ENCODE data around the gene ENTREP1.

Gene ENTREP1
- 0 to 0.20 (median 0) reads per million in 9 experiments for total RNA-seq

GRCh38 chr9:69324549-69325401 is at the start of gene ENTREP1:
Gene ENTREP1 (plus strand): TSS chr9:69325215. CDS start chr9:69325310, 95 bp downstream.
- Mint-ChIP-seq H3K4me1 (ENCODE audit: low read depth in 2 of 2) (peaks cover 0 to 3% of the 10 kb centered on the region in 2 donors), H3K9me3 (no peaks in the 10 kb centered on the region), H3K36me3 (ENCODE audit: insufficient read depth) (no peaks in the 10 kb centered on the region), H3K27me3 (peaks cover 44 to 60% of the 10 kb centered on the region in 2 donors), H3K4me3 (no peak within 1 kb of the TSS), H3K27ac (no peak within 1 kb of the TSS)
- DNase-seq: no peak
- no peak for ATAC-seq (replicated peaks)

GRCh38 chr9:69276775-69277174 is 48.2 kb upstream of the ENTREP1 start:
- no peak for DNase-seq
- Mint-ChIP-seq H3K4me1 (ENCODE audit: low read depth in 2 of 2) (peaks cover 0 to 4% of the 10 kb centered on the region in 2 donors), H3K27ac (no peak overlapping the region), H3K27me3 (peaks cover 11 to 23% of the 10 kb centered on the region in 2 donors), H3K36me3 (ENCODE audit: insufficient read depth) (no peaks in the 10 kb centered on the region), H3K9me3 (peaks cover 5 to 15% of the 10 kb centered on the region in 2 donors), H3K4me3 (no peak overlapping the region)
- ATAC-seq (replicated peaks): no peak

- H3K27me3 Mint-ChIP-seq: peaks cover 22 to 34% of the 10 kb centered on the region in 2 donors
- H3K27ac Mint-ChIP-seq: no peak overlapping the region
- H3K9me3 Mint-ChIP-seq: peaks cover 5 to 15% of the 10 kb centered on the region in 2 donors
- no peak overlapping the region for H3K4me3 Mint-ChIP-seq
- H3K4me1 Mint-ChIP-seq (ENCODE audit: low read depth in 2 of 2): peaks cover 0 to 4% of the 10 kb centered on the region in 2 donors
- DNase-seq (no peak), ATAC-seq (replicated peaks) (no peak)
- H3K36me3 Mint-ChIP-seq (ENCODE audit: insufficient read depth): no peaks in the 10 kb centered on the region
These were observed 45.8 kb upstream of the ENTREP1 start for GRCh38 chr9:69279084-69279731.

GRCh38 chr9:69279733-69280132 is 45.3 kb upstream of the ENTREP1 start:
- ATAC-seq (replicated peaks) (no peak), DNase-seq (no peak)
- H3K4me3 Mint-ChIP-seq: no peak overlapping the region
- no peak overlapping the region for H3K27ac Mint-ChIP-seq
- H3K9me3 Mint-ChIP-seq: peaks cover 5 to 15% of the 10 kb centered on the region in 2 donors
- no peaks in the 10 kb centered on the region for H3K36me3 Mint-ChIP-seq (ENCODE audit: insufficient read depth)
- peaks cover 27 to 35% of the 10 kb centered on the region in 2 donors for H3K27me3 Mint-ChIP-seq
- peaks cover 0 to 4% of the 10 kb centered on the region in 2 donors for H3K4me1 Mint-ChIP-seq (ENCODE audit: low read depth in 2 of 2)

- DNase-seq (no peak), ATAC-seq (replicated peaks) (no peak)
- Mint-ChIP-seq H3K36me3 (ENCODE audit: insufficient read depth) (no peaks in the 10 kb centered on the region), H3K9me3 (peaks cover 0 to 16% of the 10 kb centered on the region in 2 donors), H3K27me3 (peaks cover 47 to 59% of the 10 kb centered on the region in 2 donors), H3K27ac (no peak overlapping the region), H3K4me1 (ENCODE audit: low read depth in 2 of 2) (peaks cover 0 to 4% of the 10 kb centered on the region in 2 donors), H3K4me3 (no peak overlapping the region)
These were observed 42.0 kb upstream of the ENTREP1 start for GRCh38 chr9:69283003-69283402.

GRCh38 chr9:69292078-69292477 is 32.9 kb upstream of the ENTREP1 start:
- peaks cover 14 to 18% of the 10 kb centered on the region in 2 donors for H3K27me3 Mint-ChIP-seq
- DNase-seq (no peak), ATAC-seq (replicated peaks) (no peak)
- H3K4me1 Mint-ChIP-seq (ENCODE audit: low read depth in 2 of 2): no peaks in the 10 kb centered on the region
- H3K36me3 Mint-ChIP-seq (ENCODE audit: insufficient read depth): no peaks in the 10 kb centered on the region
- no peak overlapping the region for H3K4me3 Mint-ChIP-seq
- no peaks in the 10 kb centered on the region for H3K9me3 Mint-ChIP-seq
- no peak overlapping the region for H3K27ac Mint-ChIP-seq

- H3K36me3 Mint-ChIP-seq (ENCODE audit: insufficient read depth): no peaks in the 10 kb centered on the region
- DNase-seq (no peak), ATAC-seq (replicated peaks) (no peak)
- peaks cover 12 to 13% of the 10 kb centered on the region in 2 donors for H3K27me3 Mint-ChIP-seq
- no peaks in the 10 kb centered on the region for H3K4me1 Mint-ChIP-seq (ENCODE audit: low read depth in 2 of 2)
- H3K27ac Mint-ChIP-seq: no peak overlapping the region
- H3K9me3 Mint-ChIP-seq: no peaks in the 10 kb centered on the region
- H3K4me3 Mint-ChIP-seq: no peak overlapping the region
These were observed 31.9 kb upstream of the ENTREP1 start for GRCh38 chr9:69293156-69293555.

- no peak for ATAC-seq (replicated peaks)
- DNase-seq: no peak
- no peaks in the 10 kb centered on the region for H3K9me3 Mint-ChIP-seq
These were observed 29.0 kb upstream of the ENTREP1 start for GRCh38 chr9:69295872-69296552.

GRCh38 chr9:69297300-69297980 is 27.6 kb upstream of the ENTREP1 start:
- no peaks in the 10 kb centered on the region for H3K9me3 Mint-ChIP-seq
- H3K36me3 Mint-ChIP-seq (ENCODE audit: insufficient read depth): no peaks in the 10 kb centered on the region

More at GRCh38 chr9:69295872-69296552, 29.0 kb upstream of the ENTREP1 start:
- H3K27me3 Mint-ChIP-seq: peaks cover 0 to 9% of the 10 kb centered on the region in 2 donors
- H3K4me3 Mint-ChIP-seq: no peak overlapping the region
- H3K27ac Mint-ChIP-seq: no peak overlapping the region
- H3K4me1 Mint-ChIP-seq (ENCODE audit: low read depth in 2 of 2): no peaks in the 10 kb centered on the region
- H3K36me3 Mint-ChIP-seq (ENCODE audit: insufficient read depth): no peaks in the 10 kb centered on the region

GRCh38 chr9:69299315-69299714 is 25.7 kb upstream of the ENTREP1 start:
- ATAC-seq (replicated peaks): no peak
- Mint-ChIP-seq H3K4me1 (ENCODE audit: low read depth in 2 of 2) (no peaks in the 10 kb centered on the region), H3K27ac (no peak overlapping the region), H3K36me3 (ENCODE audit: insufficient read depth) (no peaks in the 10 kb centered on the region), H3K27me3 (peaks cover 0 to 9% of the 10 kb centered on the region in 2 donors), H3K4me3 (no peak overlapping the region), H3K9me3 (no peaks in the 10 kb centered on the region)
- DNase-seq: no peak

More at GRCh38 chr9:69297300-69297980, 27.6 kb upstream of the ENTREP1 start:
- Mint-ChIP-seq H3K4me3 (no peak overlapping the region), H3K27ac (no peak overlapping the region), H3K27me3 (peaks cover 0 to 9% of the 10 kb centered on the region in 2 donors), H3K4me1 (ENCODE audit: low read depth in 2 of 2) (no peaks in the 10 kb centered on the region)
- ATAC-seq (replicated peaks) (no peak), DNase-seq (no peak)

- H3K36me3 Mint-ChIP-seq (ENCODE audit: insufficient read depth): no peaks in the 10 kb centered on the region
- DNase-seq (no peak), ATAC-seq (replicated peaks) (no peak)
- no peaks in the 10 kb centered on the region for H3K9me3 Mint-ChIP-seq
- H3K27me3 Mint-ChIP-seq: peaks cover under 1 to 9% of the 10 kb centered on the region in 2 donors
- H3K27ac Mint-ChIP-seq: no peak overlapping the region
- no peak overlapping the region for H3K4me3 Mint-ChIP-seq
- H3K4me1 Mint-ChIP-seq (ENCODE audit: low read depth in 2 of 2): no peaks in the 10 kb centered on the region
These were observed 25.2 kb upstream of the ENTREP1 start for GRCh38 chr9:69299826-69300225.

- no peaks in the 10 kb centered on the region for H3K4me1 Mint-ChIP-seq (ENCODE audit: low read depth in 2 of 2)
- H3K36me3 Mint-ChIP-seq (ENCODE audit: insufficient read depth): no peaks in the 10 kb centered on the region
- DNase-seq: no peak
- no peak overlapping the region for H3K27ac Mint-ChIP-seq
- H3K27me3 Mint-ChIP-seq: peaks cover 7 to 15% of the 10 kb centered on the region in 2 donors
- no peak overlapping the region for H3K4me3 Mint-ChIP-seq
- no peak for ATAC-seq (replicated peaks)
- H3K9me3 Mint-ChIP-seq: no peaks in the 10 kb centered on the region
These were observed 21.7 kb upstream of the ENTREP1 start for GRCh38 chr9:69303331-69303730.
